RWPE2 (cell line): ENCODE results near the gene ZNF444.

Experiments
- ATAC-seq: fragments of 200-7000 bp; cut with Tn5 transposase; 3 replicates; pipeline ENCODE4 v1.9.1; 2021; ENCODE audit warnings: low read depth
- DNase-seq: peaks from one replicate; pipeline ENCODE4 v3.0.0-alpha.2; 2020; ENCODE audit warnings: low spot score
- H3K27ac ChIP-seq: fragments of 450-650 bp; 2 replicates; pipeline ENCODE4 v1.5.1; 2017; ENCODE audit warnings: mild to moderate bottlenecking; ENCODE audit not compliant: poor library complexity, severe bottlenecking
- H3K27me3 ChIP-seq: fragments of 250-450 bp; sonication (Bioruptor Pico); 2 replicates; pipeline ENCODE4 v1.5.1; 2021; ENCODE audit warnings: mild to moderate bottlenecking, moderate library complexity; ENCODE audit not compliant: insufficient read depth, poor library complexity, severe bottlenecking
- H3K36me3 ChIP-seq: fragments of 250-450 bp; sonication (Bioruptor Pico); 2 replicates; pipeline ENCODE4 v1.5.1; 2020; ENCODE audit warnings: low read depth, mild to moderate bottlenecking, moderate library complexity
- H3K4me1 ChIP-seq: fragments of 250-450 bp; sonication (Bioruptor Pico); 2 replicates; pipeline ENCODE4 v1.5.1; 2021; ENCODE audit warnings: mild to moderate bottlenecking, moderate library complexity; ENCODE audit not compliant: insufficient read depth, poor library complexity, severe bottlenecking
- H3K4me3 ChIP-seq: fragments of 250-450 bp; sonication (Bioruptor Pico); 2 replicates; pipeline ENCODE4 v1.5.1; 2021; ENCODE audit warnings: mild to moderate bottlenecking, moderate library complexity; ENCODE audit not compliant: severe bottlenecking
- H3K9me3 ChIP-seq: fragments of 250-450 bp; sonication (Bioruptor Pico); 2 replicates; pipeline ENCODE4 v1.5.1; 2021; ENCODE audit warnings: mild to moderate bottlenecking, moderate library complexity; ENCODE audit not compliant: severe bottlenecking
- CTCF ChIP-seq: fragments of 450-650 bp; IDR thresholded peaks from one replicate; pipeline ENCODE4 v1.5.1; 2017; ENCODE audit warnings: mild to moderate bottlenecking, moderate library complexity; ENCODE audit not compliant: poor library complexity, severe bottlenecking

Gene ZNF444

GRCh38 chr19:56136362-56136761, 4.7 kb upstream of the ZNF444 start:
- no peak for TF ChIP-seq CTCF
- DNase-seq (no peak), ATAC-seq (no peak)
- H3K9me3 ChIP-seq, result no peaks in the 10 kb centered on the region
- no peaks in the 10 kb centered on the region for H3K27me3 ChIP-seq
- H3K4me1 ChIP-seq, result no peaks in the 10 kb centered on the region
- H3K4me3 ChIP-seq, result no peak overlapping the region
- H3K36me3 ChIP-seq, result no peaks in the 10 kb centered on the region
- H3K27ac ChIP-seq, result no peak overlapping the region

GRCh38 chr19:56137405-56137804, 3.7 kb upstream of the ZNF444 start:
- H3K36me3 ChIP-seq, result no peaks in the 10 kb centered on the region
- DNase-seq (no peak), ATAC-seq (no peak)
- H3K9me3 ChIP-seq, result no peaks in the 10 kb centered on the region
- H3K4me1 ChIP-seq, result no peaks in the 10 kb centered on the region
- H3K4me3 ChIP-seq, result no peak overlapping the region
- no peak overlapping the region for H3K27ac ChIP-seq
- TF ChIP-seq CTCF, result no peak
- H3K27me3 ChIP-seq, result no peaks in the 10 kb centered on the region

- Histone ChIP-seq H3K27me3 (no peaks in the 10 kb centered on the region), H3K4me3 (no peak overlapping the region), H3K9me3 (no peaks in the 10 kb centered on the region), H3K4me1 (no peaks in the 10 kb centered on the region), H3K27ac (no peak overlapping the region), H3K36me3 (no peaks in the 10 kb centered on the region)
- no peak for TF ChIP-seq CTCF
- DNase-seq (no peak), ATAC-seq (no peak)
These were observed 3.0 kb upstream of the ZNF444 start for GRCh38 chr19:56138069-56138468.

GRCh38 chr19:56139847-56140582, 1.1 kb upstream of the ZNF444 start:
- no peaks in the 10 kb centered on the region for H3K4me1 ChIP-seq
- no peaks in the 10 kb centered on the region for H3K9me3 ChIP-seq
- no peaks in the 10 kb centered on the region for H3K27me3 ChIP-seq
- H3K27ac ChIP-seq, result peak overlapping the region; percentile 41
- TF ChIP-seq CTCF, result no peak
- H3K4me3 ChIP-seq, result peak overlapping the region; percentile 34
- no peak for DNase-seq
- no peak for ATAC-seq
- H3K36me3 ChIP-seq, result no peaks in the 10 kb centered on the region

GRCh38 chr19:56141417-56141993, 418 bp downstream of the ZNF444 start:
- no peak for ATAC-seq

More at GRCh38 chr19:56141417-56141993, 418 bp downstream of the ZNF444 start:
- no peak for TF ChIP-seq CTCF
- no peaks in the 10 kb centered on the region for H3K27me3 ChIP-seq
- H3K27ac ChIP-seq, result peak overlapping the region; percentile 41
- H3K36me3 ChIP-seq, result no peaks in the 10 kb centered on the region
- H3K4me3 ChIP-seq, result peak overlapping the region; percentile 34
- DNase-seq, result no peak
- no peaks in the 10 kb centered on the region for H3K4me1 ChIP-seq
- H3K9me3 ChIP-seq, result no peaks in the 10 kb centered on the region
